ENCODE results near the gene QRICH2. TPM values are rescaled to one million over a fixed set of nuclear protein-coding genes. Genes with fewer than 3 reads are reported as not detected.

The QRICH2 gene
- total and polyA plus RNA-seq, 9 of the 15 experiments (the other 6 are each of a cell fraction or from before 2014, with no cell fraction given): 0.03 to 1.6 (median 0.81) TPM

- TF ChIP-seq NCOA4 (IDR thresholded peaks at IDR 0.05; ENCODE audit: partially characterized antibody) (no peak), U2AF1 (optimal IDR thresholded peaks at IDR 0.05; ENCODE audit: low read depth, low read length) (no peak), THRB (CRISPR knock-in tag; conservative IDR thresholded peaks at IDR 0.05) (no peak), NBN (IDR thresholded peaks at IDR 0.05; ENCODE audit: low read depth) (no peak; the same call in 1 of the 2 replicates), KDM2B (CRISPR knock-in tag; IDR thresholded peaks at IDR 0.05) (no peak), RFX7 (CRISPR knock-in tag; IDR thresholded peaks at IDR 0.05) (no peak), TCF3 (CRISPR knock-in tag; IDR thresholded peaks at IDR 0.05) (0 out of 2 replicates have a peak, but pooled peaks have one; percentile 16), FOS (IDR thresholded peaks at IDR 0.05; ENCODE audit: extremely low read depth, insufficient read length) (no peak), IFI16 (CRISPR knock-in tag; IDR thresholded peaks at IDR 0.05) (no peak), PHF20 (IDR thresholded peaks at IDR 0.05; ENCODE audit: partially characterized antibody) (no peak), TSHZ1 (CRISPR knock-in tag; IDR thresholded peaks at IDR 0.05) (no peak), ETV1 (tag; conservative IDR thresholded peaks at IDR 0.05; ENCODE audit: low read depth) (no peak), GATA2 (CRISPR knock-in tag; IDR thresholded peaks at IDR 0.05) (peak; percentile 35; the same call in 1 of the 2 replicates), PTTG1 (tag; IDR thresholded peaks at IDR 0.05; ENCODE audit: low read depth) (no peak), SMAD1 (IDR thresholded peaks at IDR 0.05; ENCODE audit: low read depth, low read length, partially characterized antibody) (no peak), LARP7 (IDR thresholded peaks at IDR 0.05) (no peak), DNMT1 (IDR thresholded peaks at IDR 0.05) (no peak), RNF2 (IDR thresholded peaks at IDR 0.05) (no peak), ATF7 (IDR thresholded peaks at IDR 0.05) (peak; percentile 85), TFE3 (CRISPR knock-in tag; IDR thresholded peaks at IDR 0.05) (no peak), NR4A1 (CRISPR knock-in tag; IDR thresholded peaks at IDR 0.05) (no peak), NR4A1 (tag; IDR thresholded peaks at IDR 0.05) (no peak), TBP (optimal IDR thresholded peaks at IDR 0.05; ENCODE audit: low read depth, low read length) (no peak)
- TF ChIP-seq, protein P1, sequence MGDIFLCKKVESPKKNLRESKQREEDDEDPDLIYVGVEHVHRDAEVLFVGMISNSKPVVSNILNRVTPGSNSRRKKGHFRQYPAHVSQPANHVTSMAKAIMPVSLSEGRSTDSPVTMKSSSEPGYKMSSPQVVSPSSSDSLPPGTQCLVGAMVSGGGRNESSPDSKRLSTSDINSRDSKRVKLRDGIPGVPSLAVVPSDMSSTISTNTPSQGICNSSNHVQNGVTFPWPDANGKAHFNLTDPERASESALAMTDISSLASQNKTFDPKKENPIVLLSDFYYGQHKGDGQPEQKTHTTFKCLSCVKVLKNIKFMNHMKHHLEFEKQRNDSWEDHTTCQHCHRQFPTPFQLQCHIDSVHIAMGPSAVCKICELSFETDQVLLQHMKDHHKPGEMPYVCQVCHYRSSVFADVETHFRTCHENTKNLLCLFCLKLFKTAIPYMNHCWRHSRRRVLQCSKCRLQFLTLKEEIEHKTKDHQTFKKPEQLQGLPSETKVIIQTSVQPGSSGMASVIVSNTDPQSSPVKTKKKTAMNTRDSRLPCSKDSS (IDR thresholded peaks at IDR 0.05; ENCODE audit: low read depth, partially characterized antibody): no peak
Observed at GRCh38 chr17:76345377-76345974, 37.4 kb upstream of the QRICH2 start (continued).

All from K562 (cell line).